ENCODE results near the gene C11orf68.

- no peak for TF ChIP-seq CTCF (IDR thresholded peaks at IDR 0.05)
- TF ChIP-seq POLR2A (IDR thresholded peaks at IDR 0.05): no peak
These were observed 18.0 kb downstream of the C11orf68 start for GRCh38 chr11:65900899-65901180.

All from thyroid gland (tissue), 4 donors.